HK-2 (cell line): ENCODE data around the gene ZFP92.

ENCODE experiments used
- DNase-seq: peaks from one replicate; pipeline ENCODE4 v3.0.0-alpha.2; 2018; ENCODE audit not compliant: unreplicated experiment

Gene ZFP92

DNA sequence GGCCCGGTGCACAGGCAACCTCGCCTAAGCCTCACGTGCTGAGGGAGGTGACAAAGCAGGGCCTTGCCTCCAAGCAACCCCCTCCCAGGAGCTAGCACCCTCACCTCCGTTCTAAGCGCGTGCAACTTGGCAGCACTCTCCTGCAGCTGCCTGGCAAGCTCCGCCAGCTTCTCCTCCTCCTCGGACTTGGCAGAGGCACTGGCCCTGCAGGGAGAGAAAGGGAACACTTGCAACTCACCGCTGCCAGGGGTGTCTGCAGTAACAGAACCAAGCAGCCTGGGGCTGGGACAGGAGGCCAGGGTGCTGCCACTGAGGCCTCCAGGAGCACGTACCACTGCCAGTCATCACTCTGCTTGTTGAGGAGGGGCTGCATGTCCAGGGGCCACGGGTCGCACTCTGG lies 44.9 kb downstream of the ZFP92 start:
- DNase-seq, result no peak

DNA sequence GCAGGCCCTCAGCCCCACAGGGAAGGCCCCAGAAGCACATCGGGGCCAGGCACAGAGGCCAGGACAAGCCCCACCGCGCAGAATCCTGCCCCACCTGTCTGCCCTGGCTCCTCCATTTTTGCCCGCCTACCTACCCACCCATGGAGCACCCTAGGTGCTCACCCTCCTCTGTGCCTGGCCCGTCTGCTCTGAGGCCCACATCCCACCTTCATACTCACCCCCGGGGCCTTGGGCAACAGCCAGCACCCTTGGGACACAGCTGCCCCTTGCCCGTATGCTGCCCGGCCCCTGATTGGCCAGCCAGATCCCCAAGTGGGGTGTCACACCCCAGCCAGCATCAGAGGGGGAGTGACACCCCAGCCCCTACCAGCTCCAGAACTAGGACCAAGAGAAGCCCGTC lies 45.4 kb downstream of the ZFP92 start:
- DNase-seq, result no peak

DNA sequence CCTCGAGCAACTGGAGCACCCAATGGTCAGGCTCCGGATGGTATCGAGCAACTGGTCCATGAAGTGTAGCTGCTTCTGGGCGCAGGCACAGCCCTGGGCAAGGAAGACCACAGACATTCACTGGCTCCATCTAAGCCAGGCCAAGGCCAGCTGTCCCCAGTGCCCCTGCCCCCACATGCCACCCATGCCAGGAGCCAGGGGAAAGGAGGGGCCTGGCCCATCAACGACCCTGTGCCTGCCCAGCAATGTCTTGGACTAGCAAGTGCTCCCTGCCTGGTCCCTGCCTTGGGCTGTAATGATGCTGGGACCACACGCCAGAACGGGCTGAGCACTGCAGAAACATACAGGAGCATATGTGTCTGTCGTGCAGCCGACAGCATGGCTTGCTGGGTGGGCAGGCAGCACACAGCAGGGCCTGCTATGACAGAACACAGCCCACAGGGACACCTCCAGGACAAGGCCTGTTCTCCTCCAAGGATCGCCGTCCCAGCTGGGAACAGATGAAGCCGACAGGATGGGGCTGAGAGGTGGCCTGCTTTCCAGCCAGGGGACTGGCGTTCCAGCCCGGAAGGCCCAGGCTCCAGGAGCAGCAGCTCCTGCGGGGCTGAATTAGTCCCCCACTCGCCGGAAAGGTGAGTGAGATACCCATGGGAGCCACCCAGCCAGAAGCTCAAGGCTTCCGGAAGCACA lies 46.0 kb downstream of the ZFP92 start:
- no peak for DNase-seq

DNA sequence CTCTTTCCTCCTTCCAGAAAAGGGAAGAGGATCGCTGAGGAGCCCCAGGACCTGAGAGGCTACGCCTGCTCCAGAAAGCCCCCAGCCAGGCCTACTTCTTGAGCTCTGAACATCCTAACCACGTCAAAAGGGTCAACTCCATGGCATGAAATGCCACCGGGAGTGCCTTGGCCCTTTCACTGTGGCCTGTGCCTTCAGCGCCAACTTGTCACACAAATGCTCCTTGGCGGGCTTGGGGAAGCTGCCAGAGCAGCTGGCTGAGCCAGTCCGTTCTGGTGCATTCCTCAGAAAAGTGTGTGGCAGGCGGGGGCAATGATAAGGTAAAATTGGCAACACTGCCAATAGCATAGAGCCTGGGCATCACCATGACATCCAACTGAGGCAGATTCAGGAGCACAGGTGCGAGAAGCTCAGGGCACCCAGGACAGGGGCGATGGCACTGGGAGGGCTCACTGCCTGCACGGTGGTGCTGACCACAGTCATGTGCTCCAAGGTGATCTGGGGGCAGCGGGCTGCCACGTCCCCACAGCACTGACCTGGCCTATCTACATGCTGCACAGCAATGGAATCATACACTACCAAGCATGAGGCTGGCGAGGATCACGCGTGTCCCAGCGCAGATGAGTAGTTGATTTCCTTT lies 46.7 kb downstream of the ZFP92 start:
- DNase-seq, result no peak

GRCh38 chrX:153458476-153458875 lies 47.2 kb downstream of the ZFP92 start:
- no peak for DNase-seq

DNA sequence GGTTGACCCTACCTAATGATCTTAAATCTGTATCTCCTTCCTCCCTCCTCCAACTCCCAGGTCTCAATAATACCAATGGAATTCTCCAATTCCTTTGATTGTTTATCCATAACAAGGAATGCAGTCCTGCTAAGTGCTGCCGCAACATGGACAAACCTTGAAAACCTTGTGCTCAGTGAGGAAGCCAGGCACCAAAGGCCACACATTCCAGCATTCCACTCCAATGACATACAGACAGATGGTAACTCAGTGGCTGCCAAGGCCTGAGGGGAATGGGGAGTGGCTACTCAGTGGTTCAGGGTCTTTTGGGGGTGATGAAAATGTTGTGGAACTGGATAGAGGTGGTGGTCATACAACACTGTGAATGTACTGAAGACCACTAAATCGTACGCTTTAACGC lies 48.7 kb downstream of the ZFP92 start:
- no peak for DNase-seq

GRCh38 chrX:153460826-153461225 lies 49.6 kb downstream of the ZFP92 start:
- no peak for DNase-seq
